Activated T-cell treated with anti-CD3 and anti-CD28 coated beads for 24 hours (primary cell): ENCODE results near the gene TRABD2B.

ENCODE experiments used
- DNase-seq: peaks from one replicate; pipeline ENCODE4 v3.0.0-alpha.2; 2020; ENCODE audit warnings: low read depth

The TRABD2B gene

GRCh38 chr1:47824716-47825115 lies 172.5 kb downstream of the TRABD2B start:
- DNase-seq: no peak

- DNase-seq: no peak
Observed at GRCh38 chr1:47824297-47824696, 172.9 kb downstream of the TRABD2B start.

- DNase-seq: no peak
Observed at GRCh38 chr1:47823040-47823808, 174.0 kb downstream of the TRABD2B start.

GRCh38 chr1:47821760-47822159 lies 175.4 kb downstream of the TRABD2B start:
- no peak for DNase-seq

GRCh38 chr1:47819574-47819888 lies 177.7 kb downstream of the TRABD2B start:
- no peak for DNase-seq

- no peak for DNase-seq
Observed at GRCh38 chr1:47818682-47819573, 178.3 kb downstream of the TRABD2B start.

- DNase-seq: no peak
Observed at GRCh38 chr1:47817861-47818260, 179.3 kb downstream of the TRABD2B start.

GRCh38 chr1:47816325-47817071 lies 180.7 kb downstream of the TRABD2B start:
- no peak for DNase-seq

GRCh38 chr1:47814612-47815395 lies 182.4 kb downstream of the TRABD2B start:
- DNase-seq: no peak

- no peak for DNase-seq
Observed at GRCh38 chr1:47813970-47814369, 183.2 kb downstream of the TRABD2B start.

- no peak for DNase-seq
Observed at GRCh38 chr1:47812904-47813514, 184.2 kb downstream of the TRABD2B start.

- no peak for DNase-seq
Observed at GRCh38 chr1:47810964-47811682, 186.1 kb downstream of the TRABD2B start.

- DNase-seq: no peak
Observed at GRCh38 chr1:47809301-47810084, 187.7 kb downstream of the TRABD2B start.

- DNase-seq: no peak
Observed at GRCh38 chr1:47808612-47809011, 188.6 kb downstream of the TRABD2B start.

- no peak for DNase-seq
Observed at GRCh38 chr1:47805921-47806361, 191.2 kb downstream of the TRABD2B start.

- no peak for DNase-seq
Observed at GRCh38 chr1:47805018-47805417, 192.2 kb downstream of the TRABD2B start.

GRCh38 chr1:47803815-47804501 lies 193.2 kb downstream of the TRABD2B start:
- no peak for DNase-seq

GRCh38 chr1:47797575-47797974 lies 199.6 kb downstream of the TRABD2B start:
- DNase-seq: no peak

- DNase-seq: no peak
Observed at GRCh38 chr1:47796626-47797025, 200.6 kb downstream of the TRABD2B start.
